Activated CD8-positive, alpha-beta memory T cell treated with anti-CD3 and anti-CD28 coated beads for 36 hours (primary cell): ENCODE results near the gene ZNG1C. TPM values are rescaled to one million over a fixed set of nuclear protein-coding genes. Genes with fewer than 3 reads are reported as not detected.
"Not testable (repeated sequence)": the region's sequence is repeated elsewhere in the genome, so short reads cannot be mapped to it uniquely, and the experiment has no call there.

Experiments used
- CTCF ChIA-PET: fragments of 350-600 bp; sonication (Branson Sonifier 250); formaldehyde crosslinking; loops from one replicate; lab custom pipeline; 2021; ENCODE audit warnings: antibody characterized with exemption; lab: Charles Lee
- POLR2A ChIA-PET: fragments of 350-600 bp; sonication (Branson Sonifier 250); formaldehyde crosslinking; loops from one replicate; lab custom pipeline; 2021; ENCODE audit warnings: antibody characterized with exemption; lab: Charles Lee
- total RNA-seq, 2 experiments: library from RNA; stranded (reverse); gene quantifications; one replicate each; pipeline ENCODE4 v1.2.3, GENCODE V29; 2021

The ZNG1C gene
- 10 to 100 TPM; 42.1 to 44.6 TPM for total RNA-seq

DNA sequence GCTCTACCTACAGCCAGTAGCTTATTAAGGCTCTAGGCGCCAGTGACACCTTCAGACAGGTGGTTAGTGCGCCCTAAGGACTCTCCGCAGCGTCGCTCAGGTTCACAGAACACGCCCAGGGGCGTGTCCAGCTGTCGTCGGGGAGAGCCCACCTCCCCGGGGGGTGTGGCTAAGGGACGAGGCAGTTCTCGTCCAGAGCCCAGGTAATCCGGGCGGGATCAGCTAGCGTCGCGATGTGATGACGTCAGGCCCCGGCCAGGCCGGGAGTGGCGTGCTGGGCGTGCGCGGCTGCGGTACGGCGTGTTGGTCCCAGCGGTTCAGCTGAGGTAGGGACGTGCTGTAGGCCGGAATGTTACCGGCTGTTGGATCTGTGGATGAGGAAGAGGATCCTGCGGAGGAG is at the start of gene ZNG1C:
ZNG1C (plus strand) TSS at position 301 of the 400 bp plus-strand sequence; CDS start at position 350, 49 bp downstream.
- POLR2A ChIA-PET, CTCF ChIA-PET: not testable (repeated sequence)

DNA sequence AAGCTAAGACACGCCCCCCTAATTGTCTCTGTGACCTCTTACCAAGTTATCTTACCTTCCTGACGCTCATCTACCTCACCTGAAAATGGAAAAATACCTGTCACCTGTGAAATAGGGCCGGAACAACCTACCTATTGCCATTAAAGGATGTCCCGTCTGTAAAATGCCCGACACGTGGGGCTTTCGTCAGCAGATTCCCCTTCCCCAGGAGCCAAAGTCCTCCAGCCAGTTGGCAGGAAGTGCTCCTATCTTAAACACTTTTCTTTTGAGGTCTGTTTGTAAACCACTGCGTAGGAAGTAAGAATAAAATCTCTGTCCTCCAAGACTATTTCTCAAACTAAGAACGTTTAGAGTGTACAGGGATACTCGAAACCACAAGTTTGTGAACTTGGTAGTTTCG is 654 bp downstream of the ZNG1C start:
- POLR2A ChIA-PET, CTCF ChIA-PET: not testable (repeated sequence)

- POLR2A ChIA-PET, CTCF ChIA-PET: not testable (repeated sequence)
Observed at GRCh38 chr9:68281041-68281440, 39.3 kb downstream of the ZNG1C start.

DNA sequence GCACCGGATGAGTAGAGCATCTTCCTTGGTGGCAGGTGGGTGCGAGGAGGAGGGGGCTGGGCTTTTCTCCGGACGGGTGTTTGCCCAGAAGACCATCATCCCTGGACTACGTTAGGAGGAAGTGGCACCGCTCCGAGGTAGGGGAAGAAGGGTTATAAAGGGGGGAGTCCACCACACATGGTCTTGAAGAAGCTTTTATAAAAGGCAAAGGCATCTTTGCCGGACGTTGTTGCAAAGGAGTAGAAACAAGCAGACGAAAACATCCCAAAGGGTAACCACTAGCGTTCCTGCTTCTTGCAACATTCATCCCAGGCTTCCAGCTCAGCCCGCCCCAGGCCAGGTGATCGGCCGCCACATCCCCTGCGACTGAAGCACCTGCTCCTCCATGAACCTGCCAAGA is 60.8 kb downstream of the ZNG1C start, which contains the start of gene FOXD4L3:
FOXD4L3 (plus strand) TSS at position 301 of the 400 bp plus-strand sequence; CDS start at position 386, 85 bp downstream.
- CTCF ChIA-PET, POLR2A ChIA-PET: not testable (repeated sequence)

GRCh38 chr9:68303771-68304170 is 62.0 kb downstream of the ZNG1C start:
- POLR2A ChIA-PET, CTCF ChIA-PET: not testable (repeated sequence)

DNA sequence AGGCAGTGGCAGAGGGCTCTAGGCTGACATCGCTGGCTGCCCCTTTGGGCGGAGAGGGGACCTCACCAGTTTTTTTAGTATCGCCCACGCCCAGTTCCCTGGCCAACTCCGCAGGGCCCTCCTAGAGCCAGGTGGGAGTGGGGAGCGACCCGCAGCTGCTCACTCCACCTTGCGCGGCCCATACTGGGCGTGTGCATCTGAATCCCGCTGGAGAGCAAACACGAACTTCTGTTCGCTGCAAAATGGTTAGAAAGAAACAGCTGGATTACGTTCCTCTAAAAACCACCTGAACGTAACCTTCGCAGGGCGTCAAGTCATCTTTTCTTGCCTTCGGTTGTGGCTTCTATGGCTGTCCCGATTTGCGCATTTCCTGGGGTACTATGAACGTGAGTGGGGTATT is 62.4 kb downstream of the ZNG1C start:
- POLR2A ChIA-PET, CTCF ChIA-PET: not testable (repeated sequence)

- POLR2A ChIA-PET, CTCF ChIA-PET: not testable (repeated sequence)
Observed at GRCh38 chr9:68304777-68305176, 63.0 kb downstream of the ZNG1C start.

- POLR2A ChIA-PET, CTCF ChIA-PET: not testable (repeated sequence)
Observed at GRCh38 chr9:68305680-68306285, 64.0 kb downstream of the ZNG1C start.

DNA sequence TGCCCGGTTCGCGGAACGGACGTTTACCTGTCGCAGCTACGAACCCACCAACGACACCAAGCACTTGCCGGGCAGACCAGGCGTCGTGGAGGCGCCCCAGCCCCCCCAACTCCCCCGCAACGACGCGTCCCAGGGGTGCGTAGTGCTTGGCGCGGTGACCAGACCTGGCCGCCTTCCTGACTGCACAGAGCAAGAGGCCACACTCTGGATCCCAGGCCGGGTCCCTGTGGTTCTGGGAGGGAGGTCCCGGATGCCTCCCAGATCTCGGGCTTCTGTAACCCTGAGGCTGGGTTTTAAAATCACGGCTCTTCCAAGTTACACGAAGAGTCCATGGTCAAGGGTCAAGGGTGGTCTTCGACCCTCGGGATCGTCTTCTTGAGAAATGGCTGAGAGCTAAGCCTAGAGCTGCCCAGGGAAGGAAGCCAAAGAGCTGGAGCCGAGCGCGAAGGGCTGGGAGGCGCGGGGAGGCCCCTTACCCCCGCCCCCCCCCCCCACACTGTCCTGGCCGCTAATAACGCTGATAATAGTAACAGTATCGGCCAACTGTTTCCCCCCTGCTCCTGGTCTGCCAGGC is 64.7 kb downstream of the ZNG1C start:
- POLR2A ChIA-PET, CTCF ChIA-PET: not testable (repeated sequence)

- POLR2A ChIA-PET, CTCF ChIA-PET: not testable (repeated sequence)
Observed at GRCh38 chr9:68307127-68307526, 65.3 kb downstream of the ZNG1C start.

DNA sequence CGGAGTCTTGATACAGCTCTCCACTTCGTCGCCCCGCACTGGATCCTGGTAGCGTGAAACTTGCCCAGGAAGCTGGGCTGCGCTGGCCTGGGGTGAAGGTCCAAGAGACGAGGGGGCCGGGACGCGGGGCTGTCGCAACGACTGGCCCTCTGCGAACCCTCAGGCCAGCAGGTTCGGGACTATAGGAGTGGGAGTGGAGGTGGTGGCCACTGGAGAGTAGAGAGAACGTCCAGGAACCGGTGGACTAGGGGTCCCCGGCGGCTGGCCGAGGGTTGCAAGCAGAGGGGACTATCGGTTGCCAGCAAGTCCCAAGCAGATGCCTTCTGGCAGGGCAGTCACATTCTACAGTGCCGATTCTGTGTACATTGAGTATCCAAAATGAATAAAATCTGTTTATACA is 65.9 kb downstream of the ZNG1C start:
- CTCF ChIA-PET, POLR2A ChIA-PET: not testable (repeated sequence)

GRCh38 chr9:68311208-68311607 is 69.4 kb downstream of the ZNG1C start:
- CTCF ChIA-PET, POLR2A ChIA-PET: not testable (repeated sequence)

DNA sequence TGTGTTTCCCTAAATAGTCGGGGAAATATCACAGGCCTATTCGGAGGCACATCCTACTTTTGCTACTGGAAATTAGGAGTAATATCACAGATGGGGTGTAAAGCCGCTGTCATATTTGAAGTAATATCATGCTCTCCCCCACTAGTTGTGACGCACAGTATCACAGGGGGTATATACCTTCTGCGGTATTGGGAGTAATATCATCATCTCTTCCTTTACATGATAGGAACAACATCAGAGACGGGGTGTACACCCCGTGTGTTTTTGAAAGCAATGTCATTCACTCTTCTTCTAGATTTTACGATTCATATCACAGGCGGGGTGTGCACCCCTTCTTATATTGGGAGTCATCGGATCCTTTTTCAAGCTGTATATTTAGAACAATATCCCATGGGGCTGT is 76.4 kb downstream of the ZNG1C start:
- POLR2A ChIA-PET, CTCF ChIA-PET: not testable (repeated sequence)

DNA sequence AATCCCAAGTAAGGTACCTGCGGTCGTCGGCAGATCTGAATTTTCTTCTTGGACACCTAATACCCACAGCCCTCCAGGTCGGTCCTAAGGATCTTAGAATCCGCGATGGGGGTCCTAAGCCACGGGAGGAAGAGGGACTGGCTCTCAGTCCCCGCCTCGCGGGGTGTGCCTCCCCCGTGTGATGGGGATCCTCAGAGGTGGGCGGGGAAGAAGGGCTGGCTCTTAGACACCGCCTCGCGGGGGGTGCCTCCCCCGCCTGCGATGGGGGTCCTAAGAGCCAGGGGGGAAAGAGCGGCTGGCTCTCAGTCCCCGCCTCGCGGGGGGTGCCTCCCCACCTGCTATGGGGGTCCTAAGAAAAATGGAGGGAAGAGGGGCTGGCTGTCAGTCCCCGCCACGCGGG is 82.0 kb downstream of the ZNG1C start:
- CTCF ChIA-PET = not testable (repeated sequence)

DNA sequence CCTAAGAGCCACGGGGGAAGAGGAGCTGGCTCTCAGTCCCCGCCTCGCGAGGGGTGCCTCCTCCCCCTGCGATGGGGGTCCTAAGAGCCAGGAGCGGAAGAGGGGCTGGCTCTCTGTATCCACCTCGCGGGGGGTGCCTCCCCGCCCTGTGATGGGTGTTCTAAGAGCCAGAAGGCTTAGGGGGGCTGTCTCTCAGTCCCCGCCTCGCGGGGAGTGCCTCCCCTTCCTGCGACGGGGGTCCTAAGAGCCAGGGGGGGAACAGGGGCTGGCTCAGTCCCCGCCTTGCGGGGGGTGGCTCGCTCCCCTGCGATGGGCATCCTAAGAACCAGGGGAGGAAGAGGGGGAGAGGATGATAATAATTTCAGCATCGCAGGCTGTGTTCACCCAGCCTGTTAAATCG is 82.7 kb downstream of the ZNG1C start:
- CTCF ChIA-PET, POLR2A ChIA-PET: not testable (repeated sequence)

More for the DNA sequence above, 82.0 kb downstream of the ZNG1C start:
- POLR2A ChIA-PET = not testable (repeated sequence)

DNA sequence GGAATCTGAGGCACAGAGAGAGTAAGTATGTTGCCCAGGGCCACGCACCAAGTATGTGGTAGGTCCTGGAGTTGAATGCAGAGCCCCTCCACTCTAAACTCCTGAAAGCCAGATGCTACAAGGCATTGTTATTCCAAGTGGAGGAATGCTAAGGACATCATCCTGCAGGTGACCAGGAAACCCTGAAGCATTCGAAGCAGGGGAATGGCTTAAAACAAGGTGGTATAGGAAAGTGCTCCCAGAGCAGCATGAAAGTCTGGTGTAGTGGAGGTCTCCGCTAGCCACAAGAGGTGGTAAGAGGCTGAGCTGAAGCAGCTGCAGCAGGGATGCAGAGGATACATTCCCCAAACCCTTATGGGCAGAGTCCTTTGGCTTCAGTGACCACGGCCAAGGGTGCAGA is 87.3 kb downstream of the ZNG1C start:
- POLR2A ChIA-PET, CTCF ChIA-PET: not testable (repeated sequence)

DNA sequence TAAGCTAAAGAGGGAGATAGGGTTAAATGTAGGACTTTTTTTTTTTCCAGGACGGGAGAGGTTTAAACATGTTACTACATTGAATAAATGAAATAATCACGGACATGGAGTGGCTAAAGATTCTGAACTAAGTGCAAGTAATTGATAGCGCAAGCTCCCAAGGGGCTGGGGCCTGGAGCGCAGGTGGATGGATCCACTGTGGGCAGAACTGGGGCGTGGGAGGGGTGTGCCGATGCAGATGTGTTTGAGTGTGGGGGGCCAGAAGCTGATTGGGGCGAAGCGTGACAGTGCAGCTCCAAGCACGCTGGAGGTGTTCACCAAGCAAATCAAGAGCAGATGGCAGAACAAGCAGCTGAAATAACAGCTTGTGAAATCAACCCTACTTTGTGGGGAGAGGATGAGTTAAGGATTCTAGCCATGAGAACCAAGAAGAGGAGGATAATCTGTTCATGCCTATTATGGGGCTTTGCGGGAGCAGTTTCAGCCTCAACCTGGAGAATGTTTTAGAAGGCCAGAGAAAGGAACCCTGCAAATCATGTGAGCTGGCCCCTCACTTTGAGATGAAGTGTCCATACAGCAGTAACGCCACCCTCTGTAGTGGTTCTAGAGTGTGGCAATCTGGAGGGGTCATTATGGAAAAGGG is 88.9 kb downstream of the ZNG1C start:
- POLR2A ChIA-PET, CTCF ChIA-PET: not testable (repeated sequence)

- POLR2A ChIA-PET, CTCF ChIA-PET: not testable (repeated sequence)
Observed at GRCh38 chr9:68332122-68332521, 90.3 kb downstream of the ZNG1C start.

GRCh38 chr9:68335935-68336334 is 94.2 kb downstream of the ZNG1C start:
- CTCF ChIA-PET, POLR2A ChIA-PET: not testable (repeated sequence)

GRCh38 chr9:68336639-68337339 is 95.0 kb downstream of the ZNG1C start:
- CTCF ChIA-PET = not testable (repeated sequence)

More at GRCh38 chr9:68336639-68337339, 95.0 kb downstream of the ZNG1C start:
- POLR2A ChIA-PET = not testable (repeated sequence)
